Ureter (tissue), 1 donor: ENCODE results near the gene PLEKHA7. TPM values are rescaled to one million over a fixed set of nuclear protein-coding genes. Genes with fewer than 3 reads are reported as not detected.
"Not testable (repeated sequence)": the region's sequence is repeated elsewhere in the genome, so short reads cannot be mapped to it uniquely, and the experiment has no call there.

Experiments used
- DNase-seq: peaks from one replicate; pipeline ENCODE4 v3.0.0-alpha.2; 2020; ENCODE audit warnings: low spot score
- total RNA-seq: library from RNA; stranded (reverse); gene quantifications from one replicate; pipeline ENCODE4 v1.2.4, GENCODE V29; 2023
- donor health status: DM: yes; HTN: yes; CAD: no.

The PLEKHA7 gene
- total RNA-seq, 1 donor from 2014 or later: 94.4 TPM

DNA sequence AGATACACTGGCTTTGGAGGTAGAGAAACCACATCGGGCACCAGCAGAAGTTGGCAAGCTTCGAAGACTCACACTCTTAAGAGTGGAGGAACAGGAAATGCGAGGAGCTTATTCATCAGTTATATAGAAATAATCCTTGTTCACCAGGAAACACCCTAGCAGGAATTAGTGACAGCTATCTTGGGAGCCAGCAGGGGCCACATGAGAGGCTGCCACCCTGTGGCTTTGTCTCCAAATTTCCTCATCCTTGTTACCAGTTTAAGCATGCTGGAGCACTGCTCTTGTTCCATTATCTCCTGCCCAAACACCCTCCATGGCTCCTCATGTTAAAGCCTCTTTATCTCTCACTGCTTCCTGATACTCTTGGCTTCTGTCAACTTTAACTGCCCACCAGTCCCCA, 131.0 kb downstream of the PLEKHA7 start:
- DNase-seq: peak; percentile 57

DNA sequence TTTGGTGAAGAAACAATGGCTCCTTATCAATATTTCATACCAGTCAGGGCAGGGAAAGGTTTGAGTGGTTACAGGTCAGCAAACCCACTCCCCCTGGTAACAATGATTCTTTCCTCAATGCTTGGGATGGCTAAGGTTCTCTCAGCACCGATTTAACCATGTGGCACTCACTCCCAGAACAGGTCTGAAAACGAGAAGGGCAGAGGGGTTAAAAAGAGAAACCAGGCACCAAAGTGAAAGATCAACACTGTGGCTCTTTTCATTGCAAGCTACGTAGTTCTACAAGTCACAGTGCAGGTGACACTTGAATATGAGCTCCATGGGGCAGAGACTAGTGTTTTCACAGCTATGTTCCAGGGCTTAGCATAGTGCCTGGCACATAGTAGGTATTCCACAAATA, 132.4 kb downstream of the PLEKHA7 start:
- no peak for DNase-seq

DNA sequence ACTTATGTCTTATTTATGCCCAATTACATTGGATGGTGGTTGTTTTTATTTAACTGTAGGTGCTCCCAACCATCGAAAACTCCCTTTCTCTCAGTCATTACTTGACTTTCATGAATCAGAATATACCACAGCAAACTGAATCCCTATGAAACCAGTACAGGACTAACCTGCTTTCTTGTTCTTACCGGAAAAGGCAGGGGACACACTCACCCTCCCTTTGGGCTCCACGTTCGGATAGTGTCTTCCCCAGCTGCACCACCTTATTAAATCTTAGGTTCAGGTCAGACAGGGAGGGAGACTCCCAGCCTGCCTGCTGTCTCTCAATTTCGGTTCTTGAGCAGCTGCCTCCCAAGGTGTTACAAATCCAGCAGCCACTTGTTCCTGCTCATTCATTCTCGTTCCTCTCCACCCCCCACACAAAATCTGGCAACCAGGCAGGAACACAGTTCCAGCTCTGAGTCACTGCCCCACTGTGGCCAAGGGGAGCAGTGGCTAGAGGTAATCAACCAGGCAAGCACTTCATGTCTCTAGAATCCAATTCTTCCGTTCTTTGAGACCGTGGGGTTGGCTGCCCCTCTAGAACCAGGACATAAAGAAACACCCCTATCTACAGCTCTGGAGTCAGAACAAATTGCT, 133.0 kb downstream of the PLEKHA7 start:
- DNase-seq: peak; percentile 73

- DNase-seq: no peak
Measured at GRCh38 chr11:16880184-16880801, 133.9 kb downstream of the PLEKHA7 start.

GRCh38 chr11:16879690-16880089, 134.5 kb downstream of the PLEKHA7 start:
- no peak for DNase-seq

DNA sequence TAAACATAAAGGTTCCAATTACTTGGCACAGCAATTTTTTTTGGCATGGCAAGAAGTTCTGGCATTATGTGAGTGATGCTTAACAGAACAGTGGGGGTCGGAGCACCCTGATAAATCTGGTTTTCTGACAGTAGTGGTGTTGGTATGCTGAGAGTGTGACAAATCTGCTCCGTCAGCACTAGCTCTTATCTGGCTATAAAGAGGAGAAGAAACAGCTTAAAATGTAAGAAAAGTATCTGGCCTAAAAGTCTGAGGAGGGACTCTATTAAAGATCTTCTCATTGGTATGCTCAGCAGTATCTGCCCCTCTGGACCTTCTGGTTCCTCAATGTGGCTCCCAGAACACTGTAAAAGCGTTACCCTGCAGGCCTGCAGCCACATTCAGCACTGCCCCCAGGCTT, 137.4 kb downstream of the PLEKHA7 start:
- DNase-seq: no peak

DNA sequence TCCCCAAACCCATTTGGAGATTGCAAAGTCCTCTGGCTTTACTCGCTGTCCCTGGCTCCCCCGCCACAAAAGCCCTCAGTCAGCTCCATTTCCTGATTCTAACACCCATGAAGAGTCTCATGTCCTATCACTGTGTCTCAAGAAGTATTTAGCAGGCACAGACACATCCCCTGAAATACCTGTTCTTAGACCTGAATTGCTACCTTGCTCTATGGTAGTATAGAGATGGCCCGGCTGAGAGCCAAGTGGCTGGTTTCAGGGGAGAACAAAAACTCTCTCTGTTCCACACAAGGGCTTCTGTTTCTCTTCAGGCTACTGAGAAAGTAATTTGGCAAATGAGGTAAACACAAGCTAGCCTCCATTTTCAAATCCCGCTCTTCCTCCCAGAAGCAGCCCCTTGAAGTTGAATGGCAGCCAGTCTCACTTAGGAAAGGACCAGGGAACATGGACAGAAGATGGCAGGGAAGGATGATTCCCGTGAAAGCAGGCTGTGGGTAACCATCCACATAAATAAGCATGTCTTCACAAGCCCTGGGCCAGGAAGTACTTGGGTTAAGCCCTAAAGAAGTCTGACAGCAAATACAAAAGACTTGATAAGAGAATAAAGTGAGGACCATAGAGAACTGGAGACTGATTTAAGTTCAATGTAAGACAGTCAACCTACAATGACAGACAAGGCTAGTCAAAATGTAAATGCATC, 138.0 kb downstream of the PLEKHA7 start:
- DNase-seq: peak; percentile 65

GRCh38 chr11:16874275-16874975, 139.8 kb downstream of the PLEKHA7 start:
- no peak for DNase-seq

DNA sequence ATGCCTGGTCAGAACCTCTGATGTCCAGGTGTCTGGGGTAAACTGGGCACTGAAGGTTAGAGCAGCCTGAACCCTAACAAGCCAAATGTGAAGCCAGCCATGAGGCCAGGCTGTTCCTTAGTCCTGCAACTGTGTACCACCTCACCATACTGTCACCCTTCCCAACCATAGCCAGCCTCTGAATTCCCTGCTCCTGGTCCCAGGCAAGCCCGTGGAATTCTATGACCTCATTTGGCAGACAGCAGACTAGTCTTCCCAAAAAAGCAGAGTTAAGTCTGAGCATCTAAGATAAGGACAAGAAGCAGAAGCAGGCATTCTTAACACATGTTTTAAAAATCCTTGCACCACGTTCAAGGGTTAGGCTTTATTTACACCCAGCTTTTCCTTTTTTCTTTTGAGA, 140.9 kb downstream of the PLEKHA7 start:
- no peak for DNase-seq

GRCh38 chr11:16871368-16871767, 142.8 kb downstream of the PLEKHA7 start:
- no peak for DNase-seq

DNA sequence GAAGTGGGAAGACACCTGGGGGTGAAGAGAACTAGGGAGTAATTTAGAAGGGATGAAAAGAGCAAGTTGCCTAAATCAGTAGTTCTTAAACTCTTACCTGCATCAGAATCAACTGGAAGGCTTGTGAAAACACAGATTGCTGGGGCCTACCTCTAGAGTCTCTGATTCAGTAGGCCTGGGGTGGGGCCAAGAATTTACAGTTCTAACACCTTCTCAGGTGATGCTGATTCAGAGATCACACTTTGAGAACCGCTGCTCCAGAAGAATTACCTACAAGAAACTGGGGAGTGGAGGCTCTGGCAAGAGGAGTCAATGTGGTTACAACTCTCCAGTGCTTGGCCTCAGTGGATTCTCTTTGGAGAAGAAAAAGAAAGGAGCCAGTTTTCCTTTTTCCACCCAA, 147.1 kb downstream of the PLEKHA7 start:
- DNase-seq: no peak

DNA sequence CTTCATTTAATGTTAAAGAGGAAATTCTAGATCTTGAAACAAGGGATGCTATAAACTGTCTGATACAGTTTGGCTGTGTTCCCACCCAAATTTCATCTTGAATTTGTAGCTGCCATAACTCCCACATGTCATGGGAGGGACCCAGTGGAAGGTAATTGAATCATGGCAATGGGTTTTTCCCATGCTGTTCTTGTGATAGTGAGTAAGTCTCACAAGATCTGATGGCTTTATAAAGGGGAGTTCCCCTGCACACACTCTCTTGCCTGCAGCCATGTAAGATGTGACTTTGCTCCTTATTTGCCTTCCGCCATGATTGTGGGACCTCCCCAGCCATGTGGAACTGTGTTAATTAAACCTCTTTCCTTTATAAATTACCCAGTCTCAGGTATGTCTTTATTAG, 149.8 kb downstream of the PLEKHA7 start:
- not testable (repeated sequence) for DNase-seq

DNA sequence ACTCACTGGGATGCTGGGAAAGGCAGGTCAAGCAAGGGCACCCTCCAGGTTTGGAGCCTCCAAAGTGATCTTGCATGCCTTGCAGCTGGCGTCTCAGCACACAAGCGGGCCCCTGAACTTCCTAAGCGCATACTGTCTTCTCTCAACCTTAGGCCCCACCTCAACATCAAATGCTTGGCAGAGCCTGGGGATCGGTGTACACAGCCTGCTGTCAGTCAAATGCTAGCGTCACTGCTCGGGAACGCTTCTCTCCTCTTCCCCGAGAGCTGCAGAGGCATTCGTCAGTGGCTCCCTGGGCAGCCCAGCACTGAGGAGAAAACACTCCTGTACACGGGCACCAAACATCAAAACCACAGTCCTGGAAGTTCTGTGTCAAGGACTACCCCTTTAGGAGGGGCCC, 150.8 kb downstream of the PLEKHA7 start:
- no peak for DNase-seq

DNA sequence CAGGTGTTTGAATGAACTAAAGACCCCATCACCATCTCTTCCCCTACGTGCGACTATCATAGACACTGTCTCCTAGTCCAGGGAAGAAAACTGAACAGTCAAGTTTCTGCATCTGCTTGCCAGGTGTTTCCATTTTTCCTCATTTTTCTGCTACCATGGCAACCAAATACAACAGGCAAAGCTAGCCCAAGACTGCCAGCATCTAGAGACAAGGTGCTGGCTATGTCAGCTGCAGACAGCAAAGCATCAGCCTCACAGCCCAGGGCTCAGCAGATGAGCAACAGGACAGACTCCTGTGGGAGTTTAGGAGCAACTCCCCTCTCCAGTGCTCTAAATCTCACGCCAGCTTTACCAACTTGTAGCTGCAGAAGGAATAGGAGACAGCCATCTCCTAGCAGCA, 151.5 kb downstream of the PLEKHA7 start:
- DNase-seq: no peak

DNA sequence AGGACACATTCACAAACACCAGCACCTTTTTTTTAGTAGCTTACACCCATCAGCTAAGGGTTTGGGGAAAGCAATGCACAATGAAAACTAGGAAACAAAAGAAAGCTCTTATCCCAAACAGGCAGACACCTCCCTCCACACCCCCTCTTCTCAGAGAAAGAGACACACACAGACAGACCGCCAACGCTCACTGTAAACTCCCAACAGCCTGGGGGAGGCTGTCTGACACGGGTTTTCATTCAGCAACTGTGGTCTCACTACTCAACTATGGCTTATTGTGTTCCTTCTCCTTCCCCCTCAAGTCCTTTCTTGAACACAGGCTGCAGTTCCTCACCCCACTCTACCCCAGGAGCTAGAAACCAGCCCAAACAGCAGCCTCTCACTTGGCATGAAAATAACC, 152.4 kb downstream of the PLEKHA7 start:
- DNase-seq: no peak

- no peak for DNase-seq
Measured at GRCh38 chr11:16860617-16861016, 153.6 kb downstream of the PLEKHA7 start.

DNA sequence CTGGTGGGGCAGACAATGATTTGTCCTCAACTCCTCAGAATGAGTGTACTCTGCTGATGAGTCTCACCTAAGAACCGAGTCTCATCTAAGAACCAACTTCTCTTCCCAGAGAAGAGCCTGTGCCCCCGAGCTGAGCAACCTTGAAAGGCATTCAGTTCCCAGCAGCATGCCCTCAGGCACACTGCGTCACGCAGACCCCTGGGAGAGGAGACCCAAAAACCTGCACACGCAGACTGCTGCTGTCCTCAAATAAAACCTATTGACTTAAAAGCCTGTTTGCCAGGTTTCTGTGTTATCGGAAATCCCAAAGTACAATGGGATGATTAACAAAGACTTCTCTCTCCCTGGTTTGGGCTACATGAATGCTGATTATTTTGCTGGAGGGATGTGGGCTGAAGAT, 154.6 kb downstream of the PLEKHA7 start:
- DNase-seq: no peak

GRCh38 chr11:16857186-16857585, 157.0 kb downstream of the PLEKHA7 start:
- DNase-seq: no peak

- DNase-seq: no peak
Measured at GRCh38 chr11:16856022-16856471, 158.2 kb downstream of the PLEKHA7 start.

DNA sequence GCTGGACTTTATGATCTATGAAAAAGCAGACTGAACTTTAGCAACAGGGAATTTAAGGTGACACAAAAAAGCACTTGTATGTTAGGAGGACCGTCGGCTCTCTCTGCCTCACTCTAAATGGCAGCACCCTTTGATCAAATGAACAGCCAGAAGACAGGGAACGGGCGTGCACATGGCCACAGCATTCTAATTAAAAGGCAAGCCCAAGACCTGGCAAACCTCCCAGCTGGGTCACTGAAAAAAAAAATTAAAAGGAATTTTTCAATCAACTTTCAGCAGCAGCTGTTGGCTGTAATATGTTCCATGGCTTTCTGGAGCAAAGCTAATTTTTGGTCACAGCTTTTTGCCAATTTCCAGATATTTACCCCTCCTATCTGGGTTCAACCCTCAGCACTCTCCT, 159.2 kb downstream of the PLEKHA7 start:
- DNase-seq: no peak

DNA sequence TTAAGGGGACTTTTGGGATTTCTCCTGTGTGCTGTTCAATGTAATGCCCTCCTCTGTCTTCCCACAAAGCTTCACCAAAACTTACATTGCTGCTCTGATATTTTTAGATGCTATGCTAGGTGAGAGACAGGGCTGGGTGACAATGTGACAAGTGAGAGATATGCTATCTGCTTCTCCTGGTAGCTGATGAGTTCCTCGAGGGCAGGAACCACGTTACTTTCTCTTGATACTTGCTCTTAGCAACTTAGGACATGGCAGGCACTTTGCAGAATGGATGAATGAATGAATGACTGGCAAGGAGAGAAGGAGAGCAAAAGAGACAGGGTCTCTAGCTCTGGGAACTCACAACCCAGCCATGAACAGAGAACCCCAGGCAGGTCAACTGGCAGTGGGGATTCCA, 160.4 kb downstream of the PLEKHA7 start:
- DNase-seq: no peak

GRCh38 chr11:16853266-16853665, 160.9 kb downstream of the PLEKHA7 start:
- DNase-seq: no peak

DNA sequence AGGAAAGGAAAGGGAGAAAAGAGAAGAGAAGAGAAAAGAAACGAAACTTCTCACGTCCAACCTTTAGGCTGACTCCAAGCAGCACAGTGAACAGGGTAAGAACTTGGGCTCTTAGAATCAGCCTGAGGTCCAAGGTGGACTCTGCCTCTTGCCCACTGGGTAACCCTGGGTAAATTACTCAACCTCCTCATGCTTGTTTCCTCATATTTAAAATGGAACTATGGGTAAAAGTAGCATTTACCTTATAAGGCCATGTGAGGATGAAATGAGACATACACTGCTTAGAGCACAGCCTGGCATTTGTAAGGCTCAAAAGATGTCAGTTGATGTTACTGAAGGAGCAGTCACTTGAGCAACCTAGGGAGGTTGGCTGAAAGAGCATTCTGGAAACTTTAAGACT, 167.9 kb downstream of the PLEKHA7 start:
- no peak for DNase-seq
